Measurements from ENCODE around the gene HMCES. TPM values are rescaled to one million over a fixed set of nuclear protein-coding genes. Genes with fewer than 3 reads are reported as not detected.

The HMCES gene
- total RNA-seq, 2 donors from 2014 or later: 10.1 to 14.5 TPM

DNA sequence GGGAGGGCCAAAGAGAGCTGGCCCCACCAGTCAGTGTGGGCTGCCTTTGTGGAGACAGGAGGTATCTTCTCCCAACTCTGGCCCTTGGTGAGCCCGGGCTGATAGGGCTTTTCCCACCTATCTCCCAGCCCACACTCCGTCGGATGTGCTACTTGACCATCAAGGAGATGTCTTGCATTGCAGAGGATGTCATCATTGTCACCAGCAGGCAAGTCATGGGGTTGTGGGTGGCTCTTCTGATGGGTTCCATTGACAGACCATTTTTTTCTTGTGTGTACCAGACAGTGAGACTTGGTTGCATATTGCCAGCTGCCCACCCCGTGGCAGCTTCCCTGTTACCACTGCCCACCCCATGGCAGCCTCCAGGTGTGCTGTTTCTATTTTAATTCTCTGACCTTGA lies 25.9 kb upstream of the HMCES start:
- H3K4me1 ChIP-seq: peaks cover 26% of the 10 kb centered on the region
- no peak overlapping the region for H3K27ac ChIP-seq
- TF ChIP-seq, protein P1, sequence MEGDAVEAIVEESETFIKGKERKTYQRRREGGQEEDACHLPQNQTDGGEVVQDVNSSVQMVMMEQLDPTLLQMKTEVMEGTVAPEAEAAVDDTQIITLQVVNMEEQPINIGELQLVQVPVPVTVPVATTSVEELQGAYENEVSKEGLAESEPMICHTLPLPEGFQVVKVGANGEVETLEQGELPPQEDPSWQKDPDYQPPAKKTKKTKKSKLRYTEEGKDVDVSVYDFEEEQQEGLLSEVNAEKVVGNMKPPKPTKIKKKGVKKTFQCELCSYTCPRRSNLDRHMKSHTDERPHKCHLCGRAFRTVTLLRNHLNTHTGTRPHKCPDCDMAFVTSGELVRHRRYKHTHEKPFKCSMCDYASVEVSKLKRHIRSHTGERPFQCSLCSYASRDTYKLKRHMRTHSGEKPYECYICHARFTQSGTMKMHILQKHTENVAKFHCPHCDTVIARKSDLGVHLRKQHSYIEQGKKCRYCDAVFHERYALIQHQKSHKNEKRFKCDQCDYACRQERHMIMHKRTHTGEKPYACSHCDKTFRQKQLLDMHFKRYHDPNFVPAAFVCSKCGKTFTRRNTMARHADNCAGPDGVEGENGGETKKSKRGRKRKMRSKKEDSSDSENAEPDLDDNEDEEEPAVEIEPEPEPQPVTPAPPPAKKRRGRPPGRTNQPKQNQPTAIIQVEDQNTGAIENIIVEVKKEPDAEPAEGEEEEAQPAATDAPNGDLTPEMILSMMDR (IDR thresholded peaks at IDR 0.05): no peak
- no peak for TF ChIP-seq POLR2A (IDR thresholded peaks at IDR 0.05)
- no peak overlapping the region for H3K4me3 ChIP-seq
- H3K27me3 ChIP-seq: no peaks in the 10 kb centered on the region
- peaks cover 18 to 31% of the 10 kb centered on the region in 2 donors for H3K36me3 ChIP-seq (replicated peaks in 1 of 2; ENCODE audit: insufficient read depth in 1 of 2, low read depth in 2 of 2)
- 71 to 79% methylated on average over 4 of the region's 4 CpGs for WGBS, 2 donors
- H3K9me3 ChIP-seq: no peaks in the 10 kb centered on the region
- DNase-seq (no peak), ATAC-seq (no peak)
- intact Hi-C loops (cut with DNase I): loop anchor here (5.0 kb wide), 1 partner anchor 95 kb away; no protein-coding TSS in a partner anchor

DNA sequence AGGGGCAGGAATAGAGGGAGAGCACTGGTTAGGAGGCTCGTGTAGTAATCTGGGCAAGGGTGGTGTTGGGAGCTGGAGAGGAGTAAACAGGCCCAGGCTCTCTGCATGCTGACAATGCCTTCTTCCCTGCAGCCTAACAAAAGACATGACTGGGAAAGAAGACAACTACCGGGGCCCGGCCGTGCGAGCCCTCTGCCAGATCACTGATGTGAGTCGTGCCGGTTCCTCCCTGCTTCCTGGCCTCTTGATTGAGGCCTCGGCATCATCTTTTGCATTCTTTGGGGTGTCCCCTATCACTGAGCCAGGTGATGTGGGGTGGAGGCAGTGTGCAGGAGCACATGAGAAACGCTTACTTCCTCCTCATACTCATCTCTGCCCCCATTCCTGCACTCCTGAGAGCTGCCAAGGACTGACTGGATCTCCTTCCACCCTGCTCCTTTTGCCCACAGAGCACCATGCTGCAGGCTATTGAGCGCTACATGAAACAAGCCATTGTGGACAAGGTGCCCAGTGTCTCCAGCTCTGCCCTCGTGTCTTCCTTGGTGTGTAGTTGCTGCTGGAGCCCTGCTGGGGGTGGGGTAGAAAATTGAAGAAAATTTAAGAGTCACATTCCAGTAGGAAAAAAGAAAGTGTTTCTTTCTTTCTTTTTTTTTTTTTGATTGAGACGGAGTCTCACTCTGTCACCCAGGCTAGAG lies 24.0 kb upstream of the HMCES start:
- TF ChIP-seq, protein P1 (IDR thresholded peaks at IDR 0.05): no peak
- TF ChIP-seq POLR2A (IDR thresholded peaks at IDR 0.05): no peak
- 87 to 93% methylated on average over 10 to 12 of the region's 12 CpGs for WGBS, 2 donors
- intact Hi-C loops (cut with DNase I): loop anchor here (5.0 kb wide), 1 partner anchor 97 kb away; no protein-coding TSS in a partner anchor

DNA sequence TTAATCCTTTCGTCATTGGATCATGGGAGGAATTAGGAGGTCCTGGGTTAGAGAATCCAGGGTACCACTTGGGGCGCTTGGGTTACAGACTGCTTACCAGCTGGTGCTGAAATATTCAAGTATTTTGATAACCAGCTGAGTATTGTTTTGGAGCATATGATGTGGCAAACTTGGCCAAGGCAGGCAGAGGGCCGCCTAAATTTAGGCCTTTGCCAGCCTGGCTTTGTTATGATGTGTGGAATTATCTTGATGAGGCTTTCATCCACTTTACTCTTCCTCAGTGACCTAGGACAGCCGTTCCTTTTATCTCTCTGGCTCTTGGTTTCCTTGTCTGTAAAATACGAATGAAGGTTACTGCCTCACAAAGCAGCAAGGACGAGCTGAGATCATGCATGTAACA lies 22.4 kb upstream of the HMCES start:
- no peak overlapping the region for H3K27ac ChIP-seq
- intact Hi-C loops (cut with DNase I): no loop called here
- H3K27me3 ChIP-seq: no peaks in the 10 kb centered on the region
- H3K9me3 ChIP-seq: no peaks in the 10 kb centered on the region
- H3K4me1 ChIP-seq: peaks cover 9% of the 10 kb centered on the region
- peaks cover 37 to 57% of the 10 kb centered on the region in 2 donors for H3K36me3 ChIP-seq (replicated peaks in 1 of 2; ENCODE audit: insufficient read depth in 1 of 2, low read depth in 2 of 2)
- DNase-seq (no peak), ATAC-seq (no peak)
- H3K4me3 ChIP-seq: no peak overlapping the region
- WGBS, 2 donors: 73 to 76% methylated on average over 6 of the region's 6 CpGs
- no peak for TF ChIP-seq POLR2A (IDR thresholded peaks at IDR 0.05)
- TF ChIP-seq, protein P1 (IDR thresholded peaks at IDR 0.05): no peak

More for the DNA sequence above, 24.0 kb upstream of the HMCES start:
- Histone ChIP-seq H3K4me1 (peaks cover 17% of the 10 kb centered on the region), H3K36me3 (replicated peaks in 1 of 2; ENCODE audit: insufficient read depth in 1 of 2, low read depth in 2 of 2) (peaks cover 25 to 41% of the 10 kb centered on the region in 2 donors), H3K27me3 (no peaks in the 10 kb centered on the region), H3K4me3 (no peak overlapping the region), H3K27ac (no peak overlapping the region), H3K9me3 (no peaks in the 10 kb centered on the region)
- no peak for ATAC-seq
- no peak for DNase-seq

DNA sequence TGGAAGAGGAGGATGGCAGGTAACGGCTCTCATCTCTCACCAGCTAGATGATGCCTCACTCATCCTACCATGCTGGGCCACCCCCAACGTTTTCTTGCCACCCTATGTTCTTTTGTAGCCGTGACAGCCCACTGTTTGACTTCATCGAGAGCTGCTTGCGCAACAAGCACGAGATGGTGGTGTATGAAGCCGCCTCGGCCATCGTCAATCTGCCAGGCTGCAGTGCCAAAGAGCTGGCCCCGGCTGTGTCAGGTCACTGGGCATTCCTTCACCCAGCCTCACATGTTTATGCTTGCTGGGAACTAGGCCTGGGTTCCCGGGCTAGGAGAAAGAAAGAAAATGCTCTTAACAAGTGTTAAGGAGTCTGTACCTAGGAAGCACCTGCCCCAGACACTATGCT lies 21.1 kb upstream of the HMCES start:
- intact Hi-C loops (cut with DNase I): no loop called here
- Histone ChIP-seq H3K9me3 (no peaks in the 10 kb centered on the region), H3K27ac (no peak overlapping the region), H3K36me3 (replicated peaks in 1 of 2; ENCODE audit: insufficient read depth in 1 of 2, low read depth in 2 of 2) (peaks cover 40 to 65% of the 10 kb centered on the region in 2 donors), H3K4me3 (no peak overlapping the region), H3K4me1 (no peaks in the 10 kb centered on the region), H3K27me3 (no peaks in the 10 kb centered on the region)
- DNase-seq (no peak), ATAC-seq (no peak)
- WGBS, 2 donors: 89 to 90% methylated on average over 7 to 10 of the region's 11 CpGs
- TF ChIP-seq, protein P1 (IDR thresholded peaks at IDR 0.05): no peak
- TF ChIP-seq POLR2A (IDR thresholded peaks at IDR 0.05): no peak
